Sigmoid colon (tissue), 4 donors: ENCODE measurements around the gene ITM2C.

Experiments
- POLR2A ChIP-seq, 2 donors: fragments of 450-650 bp; IDR thresholded peaks; one replicate each; pipeline ENCODE4 v1.6.1; 2016; ENCODE audit warnings: antibody characterized with exemption in 2 of 2, mild to moderate bottlenecking in 2 of 2, moderate library complexity in 2 of 2
- POLR2AphosphoS5 ChIP-seq, 4 donors: sonication (generic); formaldehyde crosslinking; IDR thresholded peaks; one replicate each; pipeline ENCODE4 v1.6.1; 2017; ENCODE audit warnings: antibody characterized with exemption in 4 of 4
- TF ChIP-seq, protein P1 (sequence below), 4 experiments: fragments of 450-650 bp in 3 of 4; fragments of 200-600 bp in 1 of 4; IDR thresholded peaks; one replicate each; pipeline ENCODE4 v1.5.1; 2016 to 2019; ENCODE audit warnings: antibody characterized with exemption in 4 of 4, mild to moderate bottlenecking in 3 of 4, moderate library complexity in 2 of 4

DNA sequence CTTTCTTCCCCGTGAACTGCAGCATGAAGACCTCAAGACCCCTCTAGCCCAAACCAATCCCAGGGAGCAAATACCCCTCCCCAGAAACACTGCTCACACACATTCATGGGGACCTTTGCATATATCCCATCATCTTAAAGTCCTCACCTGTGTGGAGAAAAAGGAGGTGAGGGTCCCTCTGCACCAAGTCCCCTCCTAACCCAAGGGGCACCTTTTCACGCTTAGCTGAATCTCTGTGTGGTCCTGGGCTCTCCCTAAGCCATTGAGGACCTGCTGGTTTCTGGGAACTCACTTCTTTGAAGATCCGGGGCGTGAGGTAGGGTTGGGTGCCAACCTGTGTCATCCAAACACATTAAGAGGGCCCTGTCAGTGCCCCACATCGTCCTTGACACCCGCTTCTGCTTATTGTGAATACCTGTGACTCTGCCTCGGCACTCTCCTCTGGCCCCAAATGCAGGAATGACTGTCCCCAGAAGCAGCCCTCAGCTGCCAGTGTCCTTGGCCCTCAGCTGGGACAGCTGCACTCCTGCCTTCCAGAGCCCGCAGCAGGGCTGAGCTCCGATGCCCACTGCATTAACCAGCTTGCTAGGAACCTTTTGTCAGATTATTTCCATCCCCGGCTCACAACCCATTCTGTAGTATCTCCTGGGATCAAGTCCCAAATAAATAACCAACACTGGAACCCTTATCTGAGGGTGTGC, 41.3 kb upstream of the ITM2C start:
- TF ChIP-seq POLR2AphosphoS5 (IDR thresholded peaks at IDR 0.05) (no peak), POLR2A (IDR thresholded peaks at IDR 0.05) (no peak)
- TF ChIP-seq, protein P1, sequence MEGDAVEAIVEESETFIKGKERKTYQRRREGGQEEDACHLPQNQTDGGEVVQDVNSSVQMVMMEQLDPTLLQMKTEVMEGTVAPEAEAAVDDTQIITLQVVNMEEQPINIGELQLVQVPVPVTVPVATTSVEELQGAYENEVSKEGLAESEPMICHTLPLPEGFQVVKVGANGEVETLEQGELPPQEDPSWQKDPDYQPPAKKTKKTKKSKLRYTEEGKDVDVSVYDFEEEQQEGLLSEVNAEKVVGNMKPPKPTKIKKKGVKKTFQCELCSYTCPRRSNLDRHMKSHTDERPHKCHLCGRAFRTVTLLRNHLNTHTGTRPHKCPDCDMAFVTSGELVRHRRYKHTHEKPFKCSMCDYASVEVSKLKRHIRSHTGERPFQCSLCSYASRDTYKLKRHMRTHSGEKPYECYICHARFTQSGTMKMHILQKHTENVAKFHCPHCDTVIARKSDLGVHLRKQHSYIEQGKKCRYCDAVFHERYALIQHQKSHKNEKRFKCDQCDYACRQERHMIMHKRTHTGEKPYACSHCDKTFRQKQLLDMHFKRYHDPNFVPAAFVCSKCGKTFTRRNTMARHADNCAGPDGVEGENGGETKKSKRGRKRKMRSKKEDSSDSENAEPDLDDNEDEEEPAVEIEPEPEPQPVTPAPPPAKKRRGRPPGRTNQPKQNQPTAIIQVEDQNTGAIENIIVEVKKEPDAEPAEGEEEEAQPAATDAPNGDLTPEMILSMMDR (IDR thresholded peaks at IDR 0.05), result no peak
